Ishikawa (cell line): ENCODE measurements around the gene GIMAP4.

ENCODE experiments used
- CEBPB ChIP-seq: IDR thresholded peaks from 2 replicates; pipeline ENCODE4 v1.6.1; 2012
- EGR1 ChIP-seq: IDR thresholded peaks from 2 replicates; pipeline ENCODE4 v1.6.1; 2012
- EP300 ChIP-seq: IDR thresholded peaks from 2 replicates; pipeline ENCODE4 v1.6.1; 2012; ENCODE audit warnings: borderline replicate concordance
- RAD21 ChIP-seq: IDR thresholded peaks from 2 replicates; pipeline ENCODE4 v1.6.1; 2012; ENCODE audit warnings: low read depth
- TAF1 ChIP-seq: IDR thresholded peaks from 2 replicates; pipeline ENCODE4 v1.6.1; 2012; ENCODE audit warnings: low read depth, mild to moderate bottlenecking
- YY1 ChIP-seq: IDR thresholded peaks from 2 replicates; pipeline ENCODE4 v1.6.1; 2012; ENCODE audit warnings: low read depth
- ZBTB7A ChIP-seq: IDR thresholded peaks from 2 replicates; pipeline ENCODE4 v1.6.1; 2012; ENCODE audit warnings: low read depth
- TF ChIP-seq, protein P1 (sequence below): IDR thresholded peaks from 2 replicates; pipeline ENCODE4 v1.6.1; 2012; ENCODE audit warnings: low read depth, mild to moderate bottlenecking
- TF ChIP-seq, protein P2 (sequence below): IDR thresholded peaks from 2 replicates; pipeline ENCODE4 v1.6.1; 2012

DNA sequence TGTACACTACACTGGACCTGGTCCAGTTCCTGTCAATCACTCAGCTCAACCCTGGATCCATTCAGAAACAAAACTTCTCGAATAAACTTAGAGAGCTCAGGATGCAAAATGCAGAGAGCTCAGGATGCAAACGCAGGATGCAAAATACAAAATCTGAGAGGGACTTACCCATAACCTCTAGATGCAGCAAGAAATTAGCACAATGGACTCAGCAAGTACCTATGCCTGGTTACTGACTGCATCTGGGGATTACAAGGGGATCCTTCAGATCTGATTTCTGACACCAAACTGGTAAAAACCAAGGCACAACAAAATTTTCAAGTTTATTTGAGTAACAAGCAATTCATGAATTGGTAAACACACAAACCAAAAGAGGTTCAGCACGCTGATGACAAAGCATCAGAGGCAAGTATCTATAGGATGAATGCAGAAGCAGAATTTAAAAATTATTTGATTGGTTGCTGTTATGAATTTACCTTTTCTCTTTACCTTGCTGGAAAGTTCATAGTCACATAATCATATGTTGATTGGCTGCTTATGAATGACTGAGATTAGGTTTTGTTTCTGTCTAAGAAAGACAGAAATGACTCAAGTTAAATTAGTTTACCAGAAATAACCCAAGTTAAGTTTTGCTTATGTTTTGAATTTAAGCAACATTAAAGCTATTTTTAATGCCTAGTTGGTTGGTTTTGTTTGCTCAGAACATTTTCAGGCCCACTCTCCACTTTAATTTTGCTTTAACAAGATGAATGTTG is 53.6 kb downstream of the GIMAP4 start:
- TF ChIP-seq TAF1 (no peak), EP300 (no peak), ZBTB7A (no peak), YY1 (no peak), EGR1 (no peak), RAD21 (no peak), CEBPB (no peak)
- TF ChIP-seq, protein P1, sequence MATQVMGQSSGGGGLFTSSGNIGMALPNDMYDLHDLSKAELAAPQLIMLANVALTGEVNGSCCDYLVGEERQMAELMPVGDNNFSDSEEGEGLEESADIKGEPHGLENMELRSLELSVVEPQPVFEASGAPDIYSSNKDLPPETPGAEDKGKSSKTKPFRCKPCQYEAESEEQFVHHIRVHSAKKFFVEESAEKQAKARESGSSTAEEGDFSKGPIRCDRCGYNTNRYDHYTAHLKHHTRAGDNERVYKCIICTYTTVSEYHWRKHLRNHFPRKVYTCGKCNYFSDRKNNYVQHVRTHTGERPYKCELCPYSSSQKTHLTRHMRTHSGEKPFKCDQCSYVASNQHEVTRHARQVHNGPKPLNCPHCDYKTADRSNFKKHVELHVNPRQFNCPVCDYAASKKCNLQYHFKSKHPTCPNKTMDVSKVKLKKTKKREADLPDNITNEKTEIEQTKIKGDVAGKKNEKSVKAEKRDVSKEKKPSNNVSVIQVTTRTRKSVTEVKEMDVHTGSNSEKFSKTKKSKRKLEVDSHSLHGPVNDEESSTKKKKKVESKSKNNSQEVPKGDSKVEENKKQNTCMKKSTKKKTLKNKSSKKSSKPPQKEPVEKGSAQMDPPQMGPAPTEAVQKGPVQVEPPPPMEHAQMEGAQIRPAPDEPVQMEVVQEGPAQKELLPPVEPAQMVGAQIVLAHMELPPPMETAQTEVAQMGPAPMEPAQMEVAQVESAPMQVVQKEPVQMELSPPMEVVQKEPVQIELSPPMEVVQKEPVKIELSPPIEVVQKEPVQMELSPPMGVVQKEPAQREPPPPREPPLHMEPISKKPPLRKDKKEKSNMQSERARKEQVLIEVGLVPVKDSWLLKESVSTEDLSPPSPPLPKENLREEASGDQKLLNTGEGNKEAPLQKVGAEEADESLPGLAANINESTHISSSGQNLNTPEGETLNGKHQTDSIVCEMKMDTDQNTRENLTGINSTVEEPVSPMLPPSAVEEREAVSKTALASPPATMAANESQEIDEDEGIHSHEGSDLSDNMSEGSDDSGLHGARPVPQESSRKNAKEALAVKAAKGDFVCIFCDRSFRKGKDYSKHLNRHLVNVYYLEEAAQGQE: no peak
- TF ChIP-seq, protein P2, sequence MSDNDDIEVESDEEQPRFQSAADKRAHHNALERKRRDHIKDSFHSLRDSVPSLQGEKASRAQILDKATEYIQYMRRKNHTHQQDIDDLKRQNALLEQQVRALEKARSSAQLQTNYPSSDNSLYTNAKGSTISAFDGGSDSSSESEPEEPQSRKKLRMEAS: no peak
